Neutrophil (primary cell): ENCODE data around the gene ITPR2.
"Not testable (repeated sequence)": the region's sequence is repeated elsewhere in the genome, so short reads cannot be mapped to it uniquely, and the experiment has no call there.

Experiments used
- H3K27ac ChIP-seq: fragments of 200-600 bp; sonication (generic); 2 replicates; pipeline ENCODE4 v1.5.1; 2016; ENCODE audit warnings: mild to moderate bottlenecking, moderate library complexity
- H3K27me3 ChIP-seq: fragments of 200-600 bp; sonication (generic); 2 replicates; pipeline ENCODE4 v1.6.0; 2016; ENCODE audit warnings: mild to moderate bottlenecking
- H3K36me3 ChIP-seq: fragments of 200-600 bp; sonication (generic); 2 replicates; pipeline ENCODE4 v1.5.1; 2017
- H3K4me1 ChIP-seq, 2 experiments: fragments of 200-600 bp in 1 of 2; sonication (generic) in 1 of 2; 1 replicate in 1 of 2; 2 replicates in 1 of 2; pipeline versions ENCODE4 v1.5.1 to v1.6.1; 2013 to 2016; ENCODE audit warnings: low read depth in 1 of 2, low read length in 1 of 2, mild to moderate bottlenecking in 1 of 2, moderate library complexity in 1 of 2; ENCODE audit not compliant: control insufficient read depth in 1 of 2, insufficient read depth in 1 of 2
- H3K4me3 ChIP-seq, 2 experiments: fragments of 200-600 bp in 1 of 2; sonication (generic) in 1 of 2; 1 replicate in 1 of 2; 2 replicates in 1 of 2; pipeline ENCODE4 v1.5.1; 2013 to 2016; ENCODE audit warnings: low read depth in 1 of 2, low read length in 1 of 2, mild to moderate bottlenecking in 1 of 2, moderate library complexity in 1 of 2
- H3K9me3 ChIP-seq: fragments of 200-600 bp; sonication (generic); 2 replicates; pipeline ENCODE4 v1.5.1; 2016
- TF ChIP-seq, protein P1 (sequence below): fragments of 200-600 bp; sonication (generic); IDR thresholded peaks from 2 replicates; pipeline ENCODE4 v1.5.1; 2016; ENCODE audit warnings: antibody characterized with exemption

Gene ITPR2

GRCh38 chr12:26648999-26649398 is 184.0 kb downstream of the ITPR2 start:
- TF ChIP-seq, protein P1, sequence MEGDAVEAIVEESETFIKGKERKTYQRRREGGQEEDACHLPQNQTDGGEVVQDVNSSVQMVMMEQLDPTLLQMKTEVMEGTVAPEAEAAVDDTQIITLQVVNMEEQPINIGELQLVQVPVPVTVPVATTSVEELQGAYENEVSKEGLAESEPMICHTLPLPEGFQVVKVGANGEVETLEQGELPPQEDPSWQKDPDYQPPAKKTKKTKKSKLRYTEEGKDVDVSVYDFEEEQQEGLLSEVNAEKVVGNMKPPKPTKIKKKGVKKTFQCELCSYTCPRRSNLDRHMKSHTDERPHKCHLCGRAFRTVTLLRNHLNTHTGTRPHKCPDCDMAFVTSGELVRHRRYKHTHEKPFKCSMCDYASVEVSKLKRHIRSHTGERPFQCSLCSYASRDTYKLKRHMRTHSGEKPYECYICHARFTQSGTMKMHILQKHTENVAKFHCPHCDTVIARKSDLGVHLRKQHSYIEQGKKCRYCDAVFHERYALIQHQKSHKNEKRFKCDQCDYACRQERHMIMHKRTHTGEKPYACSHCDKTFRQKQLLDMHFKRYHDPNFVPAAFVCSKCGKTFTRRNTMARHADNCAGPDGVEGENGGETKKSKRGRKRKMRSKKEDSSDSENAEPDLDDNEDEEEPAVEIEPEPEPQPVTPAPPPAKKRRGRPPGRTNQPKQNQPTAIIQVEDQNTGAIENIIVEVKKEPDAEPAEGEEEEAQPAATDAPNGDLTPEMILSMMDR: no peak
- H3K9me3 ChIP-seq: no peaks in the 10 kb centered on the region
- no peaks in the 10 kb centered on the region for H3K4me1 ChIP-seq
- H3K36me3 ChIP-seq: peaks cover 28% of the 10 kb centered on the region
- H3K4me3 ChIP-seq: no peak overlapping the region
- H3K27ac ChIP-seq: no peak overlapping the region
- no peaks in the 10 kb centered on the region for H3K27me3 ChIP-seq

DNA sequence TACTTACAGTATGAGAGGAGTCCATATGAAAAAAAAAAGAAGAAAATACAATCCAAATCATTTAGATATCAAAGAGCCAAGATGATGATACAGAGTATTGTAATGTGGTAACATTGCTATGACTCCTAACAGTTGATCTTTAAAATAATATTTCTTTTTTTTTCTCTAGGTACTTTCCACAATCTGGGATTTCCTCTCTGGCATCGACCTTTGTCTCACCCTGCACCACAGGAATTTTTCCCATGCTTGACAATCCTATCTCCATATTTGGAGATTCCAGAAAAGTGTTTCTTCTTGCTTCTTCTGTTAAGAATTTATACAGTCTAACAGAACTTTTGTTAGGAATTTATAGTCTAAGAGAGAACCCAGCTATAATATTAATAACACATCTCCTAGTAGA is 184.4 kb downstream of the ITPR2 start:
- H3K27me3 ChIP-seq: no peaks in the 10 kb centered on the region
- no peak overlapping the region for H3K27ac ChIP-seq
- no peaks in the 10 kb centered on the region for H3K9me3 ChIP-seq
- TF ChIP-seq, protein P1: no peak
- H3K4me1 ChIP-seq: no peaks in the 10 kb centered on the region
- no peak overlapping the region for H3K4me3 ChIP-seq
- H3K36me3 ChIP-seq: peaks cover 23% of the 10 kb centered on the region

GRCh38 chr12:26648066-26648465 is 184.9 kb downstream of the ITPR2 start:
- no peaks in the 10 kb centered on the region for H3K9me3 ChIP-seq
- no peaks in the 10 kb centered on the region for H3K27me3 ChIP-seq
- TF ChIP-seq, protein P1: no peak
- peaks cover 19% of the 10 kb centered on the region for H3K36me3 ChIP-seq
- no peak overlapping the region for H3K4me3 ChIP-seq
- no peak overlapping the region for H3K27ac ChIP-seq
- H3K4me1 ChIP-seq: no peaks in the 10 kb centered on the region

GRCh38 chr12:26647088-26647487 is 185.9 kb downstream of the ITPR2 start:
- Histone ChIP-seq H3K9me3 (no peaks in the 10 kb centered on the region), H3K36me3 (peaks cover 11% of the 10 kb centered on the region), H3K27ac (no peak overlapping the region), H3K4me1 (no peaks in the 10 kb centered on the region), H3K4me3 (no peak overlapping the region), H3K27me3 (no peaks in the 10 kb centered on the region)
- TF ChIP-seq, protein P1: no peak

DNA sequence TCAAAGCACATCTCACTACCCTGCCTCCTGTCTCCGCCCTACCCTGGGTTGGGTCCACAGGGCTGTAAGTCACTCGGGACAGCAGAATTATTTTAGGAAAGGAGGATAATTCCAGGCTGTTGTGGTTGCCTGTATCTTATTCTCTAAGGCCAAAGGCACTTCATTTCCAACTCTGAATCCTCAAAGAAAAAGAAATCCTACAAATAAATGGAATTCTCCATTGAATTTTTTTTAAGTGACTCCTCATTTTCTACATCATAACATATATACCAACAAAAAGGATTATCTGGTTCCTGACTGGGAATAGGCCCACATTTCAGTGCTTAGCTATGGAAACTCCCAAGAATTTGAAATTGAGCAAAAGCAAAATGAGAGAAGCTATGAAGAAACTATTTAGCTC is 186.4 kb downstream of the ITPR2 start:
- Histone ChIP-seq H3K4me1 (no peaks in the 10 kb centered on the region), H3K4me3 (no peak overlapping the region), H3K9me3 (no peaks in the 10 kb centered on the region), H3K27ac (no peak overlapping the region), H3K27me3 (no peaks in the 10 kb centered on the region), H3K36me3 (peaks cover 11% of the 10 kb centered on the region)
- TF ChIP-seq, protein P1: no peak

GRCh38 chr12:26644376-26644775 is 188.6 kb downstream of the ITPR2 start:
- H3K4me1 ChIP-seq, H3K4me3 ChIP-seq, H3K27me3 ChIP-seq, H3K27ac ChIP-seq, H3K9me3 ChIP-seq: not testable (repeated sequence)
- H3K36me3 ChIP-seq: peaks cover 11% of the 10 kb centered on the region
